Fibroblast of lung (primary cell): ENCODE measurements around the gene HNRNPAB.

Experiments
- EZH2 ChIP-seq: IDR thresholded peaks from 2 replicates; pipeline ENCODE4 v1.5.1; 2012; ENCODE audit warnings: low read length, control low read depth, mild to moderate bottlenecking; ENCODE audit errors: missing control alignments
- TF ChIP-seq, protein P1 (sequence below), 2 donors: IDR thresholded peaks in 1 of 2; conservative IDR thresholded peaks in 1 of 2; 1 replicate in 1 of 2; 2 replicates in 1 of 2; pipeline ENCODE4 v1.5.1; 2011 to 2012; ENCODE audit warnings: low read length in 2 of 2, control low read depth in 1 of 2, inconsistent platforms in 1 of 2, low read depth in 1 of 2, mild to moderate bottlenecking in 1 of 2

DNA sequence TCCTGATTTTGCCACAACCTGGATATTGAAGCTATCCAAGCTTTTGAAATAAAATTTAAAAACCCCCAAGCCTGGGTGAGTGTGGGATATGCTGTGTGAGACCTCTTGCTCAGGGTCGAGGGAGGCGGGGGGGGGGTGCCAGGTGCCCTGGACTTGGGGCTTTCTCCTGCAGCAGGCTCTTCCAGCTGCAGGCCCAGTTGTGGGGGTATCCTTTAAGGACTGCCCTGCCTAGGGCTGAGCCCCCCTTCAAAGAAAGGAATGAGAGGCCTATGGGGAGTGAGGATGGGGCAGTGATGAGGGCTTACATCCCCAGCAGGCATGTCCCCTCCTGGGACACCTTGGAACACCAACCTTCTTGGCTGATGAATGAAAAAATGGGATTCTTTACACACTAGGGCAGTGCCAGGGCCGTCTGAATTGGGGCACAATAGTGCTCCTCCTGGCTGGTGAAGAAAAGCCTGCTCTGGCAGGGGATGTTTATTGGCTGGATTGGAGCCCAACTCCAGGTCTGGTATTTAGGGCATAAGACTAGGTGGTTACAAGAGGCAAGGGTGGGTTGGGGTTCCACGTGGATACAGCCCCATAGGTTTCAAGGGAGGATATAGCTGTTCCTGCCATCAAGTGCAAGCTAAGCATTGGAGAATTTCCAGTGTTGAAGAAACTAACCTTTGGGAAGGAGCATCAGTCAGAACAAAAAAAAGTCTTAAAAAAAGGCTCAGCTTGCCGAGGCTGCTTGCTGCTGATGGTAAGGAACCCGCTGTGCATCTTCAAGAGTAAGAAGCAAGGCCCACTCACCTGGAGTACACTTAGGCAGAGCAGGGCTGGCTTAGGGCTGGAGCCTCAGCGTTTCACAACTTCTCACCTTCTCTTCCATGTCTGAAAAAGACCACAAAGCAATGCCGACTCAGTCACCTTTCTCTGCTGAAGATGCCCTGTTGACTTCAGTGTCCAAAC, 7.0 kb downstream of the HNRNPAB start:
- TF ChIP-seq, protein P1, sequence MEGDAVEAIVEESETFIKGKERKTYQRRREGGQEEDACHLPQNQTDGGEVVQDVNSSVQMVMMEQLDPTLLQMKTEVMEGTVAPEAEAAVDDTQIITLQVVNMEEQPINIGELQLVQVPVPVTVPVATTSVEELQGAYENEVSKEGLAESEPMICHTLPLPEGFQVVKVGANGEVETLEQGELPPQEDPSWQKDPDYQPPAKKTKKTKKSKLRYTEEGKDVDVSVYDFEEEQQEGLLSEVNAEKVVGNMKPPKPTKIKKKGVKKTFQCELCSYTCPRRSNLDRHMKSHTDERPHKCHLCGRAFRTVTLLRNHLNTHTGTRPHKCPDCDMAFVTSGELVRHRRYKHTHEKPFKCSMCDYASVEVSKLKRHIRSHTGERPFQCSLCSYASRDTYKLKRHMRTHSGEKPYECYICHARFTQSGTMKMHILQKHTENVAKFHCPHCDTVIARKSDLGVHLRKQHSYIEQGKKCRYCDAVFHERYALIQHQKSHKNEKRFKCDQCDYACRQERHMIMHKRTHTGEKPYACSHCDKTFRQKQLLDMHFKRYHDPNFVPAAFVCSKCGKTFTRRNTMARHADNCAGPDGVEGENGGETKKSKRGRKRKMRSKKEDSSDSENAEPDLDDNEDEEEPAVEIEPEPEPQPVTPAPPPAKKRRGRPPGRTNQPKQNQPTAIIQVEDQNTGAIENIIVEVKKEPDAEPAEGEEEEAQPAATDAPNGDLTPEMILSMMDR (conservative IDR thresholded peaks at IDR 0.05 in 1 of 2, IDR thresholded peaks at IDR 0.05 in 1 of 2; ENCODE audit: low read depth in 1 of 2, low read length in 2 of 2): no peak
- no peak for TF ChIP-seq EZH2
